ENCODE measurements around the gene MYBBP1A.

DNA sequence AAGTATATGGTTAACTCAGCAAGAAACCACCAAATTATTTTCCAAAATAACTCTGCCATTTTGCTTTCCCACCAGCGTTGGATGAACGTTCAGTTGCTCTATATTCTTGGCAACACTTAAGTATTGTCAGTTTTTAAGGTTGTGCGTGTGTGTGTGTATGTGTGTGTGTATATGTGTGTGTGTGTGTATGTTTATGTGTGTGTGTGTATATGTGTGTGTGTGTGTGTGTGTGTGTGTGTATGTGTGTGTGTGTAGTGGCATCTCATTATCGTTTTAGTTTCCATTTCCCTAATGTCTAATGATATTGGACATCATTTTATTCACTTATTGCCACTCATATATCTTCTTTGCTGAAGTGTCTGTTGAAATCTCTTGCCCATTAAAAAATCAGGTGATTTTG, 17.9 kb upstream of the MYBBP1A start:
- TF ChIP-seq HMGXB4 (CRISPR knock-in tag; IDR thresholded peaks at IDR 0.05) (no peak), NFRKB (IDR thresholded peaks at IDR 0.05; ENCODE audit: low read depth) (no peak), GATAD2B (IDR thresholded peaks at IDR 0.05; ENCODE audit: borderline replicate concordance) (no peak), MXI1 (IDR thresholded peaks at IDR 0.05; ENCODE audit: low read depth, low read length) (no peak), DIDO1 (tag; IDR thresholded peaks at IDR 0.05; ENCODE audit: low read depth) (no peak), RAD21 (CRISPR knock-in tag; conservative IDR thresholded peaks at IDR 0.05 in 1 of 2, IDR thresholded peaks at IDR 0.05 in 1 of 2) (no peak)

Data from K562 (cell line).